Measurements from ENCODE around the gene PCDH8. TPM values are rescaled to one million over a fixed set of nuclear protein-coding genes. Genes with fewer than 3 reads are reported as not detected.

The PCDH8 gene
- total and polyA plus RNA-seq, 8 donors = 0.11 to 0.14 TPM; not detected in 6

DNA sequence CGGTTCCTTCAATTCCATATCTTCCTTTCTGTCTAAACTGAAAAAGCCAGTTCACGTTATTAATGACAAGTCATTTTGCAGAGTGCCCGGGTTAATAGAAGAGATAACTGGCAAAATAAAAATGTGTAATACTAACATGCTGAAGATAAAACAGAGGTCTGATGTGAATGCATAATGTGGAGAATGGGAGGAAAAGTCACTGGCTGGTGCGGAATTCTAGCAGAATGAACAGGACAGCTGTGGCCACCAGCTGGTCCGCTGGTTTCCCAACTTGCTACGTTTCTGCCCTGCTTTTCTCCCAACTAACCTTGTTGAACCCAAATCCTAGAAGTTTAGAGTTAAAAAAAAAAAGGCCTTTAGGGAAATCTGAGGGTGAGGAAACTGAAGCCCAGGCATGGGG, 42.4 kb downstream of the PCDH8 start:
- Histone ChIP-seq H3K27ac (no peak overlapping the region), H3K27me3 (peaks cover 0 to 10% of the 10 kb centered on the region in 2 donors), H3K36me3 (no peaks in the 10 kb centered on the region), H3K4me1 (peaks cover 0 to 9% of the 10 kb centered on the region in 2 donors), H3K4me3 (no peak overlapping the region), H3K9me3 (no peaks in the 10 kb centered on the region)
- intact Hi-C loops (cut with DNase I) = no loop called here
- TF ChIP-seq CTCF (IDR thresholded peaks at IDR 0.05) = no peak
- ATAC-seq = no peak
- no peak for DNase-seq

DNA sequence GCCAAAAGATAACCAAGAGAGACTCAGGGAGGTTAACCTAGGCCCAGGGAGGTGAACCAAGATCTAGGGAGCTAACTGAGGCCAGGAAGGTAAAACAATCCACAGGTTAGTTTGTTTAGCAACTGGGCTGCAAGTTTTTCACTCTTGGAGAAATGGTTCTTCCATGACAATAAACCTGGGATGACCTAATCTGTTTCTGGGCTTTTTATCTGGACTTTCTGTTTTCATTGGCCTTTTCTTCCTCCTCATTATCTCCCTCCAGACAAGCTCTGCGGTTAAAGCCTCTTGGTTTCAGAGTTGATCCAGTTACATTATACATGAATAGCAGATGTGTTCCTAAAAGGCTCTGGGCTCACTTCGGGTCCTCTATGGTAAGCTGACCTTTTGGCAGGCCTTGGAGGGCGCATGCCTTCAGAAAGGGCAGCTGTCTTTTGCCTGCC, 44.2 kb downstream of the PCDH8 start:
- no peak for TF ChIP-seq CTCF (IDR thresholded peaks at IDR 0.05)
- Histone ChIP-seq H3K4me3 (no peak overlapping the region), H3K36me3 (no peaks in the 10 kb centered on the region), H3K4me1 (peaks cover 0 to 1% of the 10 kb centered on the region in 2 donors), H3K27me3 (peaks cover 0 to 10% of the 10 kb centered on the region in 2 donors), H3K27ac (no peak overlapping the region), H3K9me3 (no peaks in the 10 kb centered on the region)
- no peak for ATAC-seq
- DNase-seq = no peak
- intact Hi-C loops (cut with DNase I) = no loop called here

DNA sequence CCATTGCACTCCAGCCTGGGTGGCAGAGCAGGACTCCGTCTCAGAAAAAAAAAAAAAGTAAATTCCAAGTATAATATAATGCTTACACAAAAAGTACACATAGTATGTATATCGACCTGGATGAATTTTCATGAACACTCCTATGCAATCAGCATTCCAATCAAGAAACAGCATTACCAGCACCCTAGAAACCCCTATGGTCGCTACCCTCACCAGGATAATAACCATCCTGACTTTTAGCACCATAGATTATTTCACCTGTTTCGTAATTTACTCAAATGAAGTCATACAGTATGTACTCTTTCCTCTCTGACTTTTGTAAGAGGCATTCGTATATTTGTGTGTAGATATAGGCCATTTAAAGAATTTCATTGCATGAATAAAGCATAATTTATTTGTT, 47.6 kb downstream of the PCDH8 start:
- no peaks in the 10 kb centered on the region for H3K9me3 ChIP-seq
- no peak overlapping the region for H3K4me3 ChIP-seq
- no peak for TF ChIP-seq CTCF (IDR thresholded peaks at IDR 0.05)
- no peaks in the 10 kb centered on the region for H3K4me1 ChIP-seq
- DNase-seq (no peak), ATAC-seq (no peak)
- H3K27me3 ChIP-seq = peaks cover 0 to under 1% of the 10 kb centered on the region in 2 donors
- H3K27ac ChIP-seq = no peak overlapping the region
- intact Hi-C loops (cut with DNase I) = no loop called here
- H3K36me3 ChIP-seq = no peaks in the 10 kb centered on the region

DNA sequence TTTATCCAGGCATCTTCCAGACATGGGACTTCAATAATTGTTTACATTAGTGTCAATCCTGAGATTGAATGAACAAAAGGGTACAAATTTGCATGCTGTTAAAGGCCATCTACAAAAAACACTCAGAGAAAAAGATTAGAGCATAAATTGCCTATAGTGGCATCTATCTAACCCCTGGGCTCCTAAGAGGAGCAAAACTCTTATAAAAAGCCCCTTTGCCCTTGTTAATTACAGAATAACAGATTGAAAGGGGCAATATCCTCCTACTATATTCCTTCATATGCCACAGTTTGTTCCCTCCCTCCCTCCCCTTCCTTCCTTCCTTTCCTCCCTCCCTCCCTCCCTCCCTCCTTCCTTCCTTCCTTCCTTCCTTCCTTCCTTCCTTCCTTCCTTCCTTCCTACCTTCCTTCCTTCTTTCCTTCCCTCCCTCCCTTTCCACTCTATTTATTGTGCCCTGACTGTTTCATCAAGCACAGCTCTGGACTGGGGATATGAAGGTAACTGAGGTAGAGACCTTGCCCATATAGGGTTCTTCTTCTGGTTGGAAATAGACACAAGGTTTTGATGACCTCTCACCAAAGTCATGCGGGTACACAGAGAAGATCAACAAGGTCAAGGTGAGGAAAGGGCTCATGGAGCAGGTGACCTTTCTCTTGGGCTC, 49.5 kb downstream of the PCDH8 start:
- ATAC-seq (no peak), DNase-seq (no peak)
- no peak overlapping the region for H3K4me3 ChIP-seq
- intact Hi-C loops (cut with DNase I) = no loop called here
- TF ChIP-seq CTCF (IDR thresholded peaks at IDR 0.05) = no peak
- H3K4me1 ChIP-seq = no peaks in the 10 kb centered on the region
- no peak overlapping the region for H3K27ac ChIP-seq
- H3K9me3 ChIP-seq = no peaks in the 10 kb centered on the region
- no peaks in the 10 kb centered on the region for H3K36me3 ChIP-seq
- no peaks in the 10 kb centered on the region for H3K27me3 ChIP-seq

DNA sequence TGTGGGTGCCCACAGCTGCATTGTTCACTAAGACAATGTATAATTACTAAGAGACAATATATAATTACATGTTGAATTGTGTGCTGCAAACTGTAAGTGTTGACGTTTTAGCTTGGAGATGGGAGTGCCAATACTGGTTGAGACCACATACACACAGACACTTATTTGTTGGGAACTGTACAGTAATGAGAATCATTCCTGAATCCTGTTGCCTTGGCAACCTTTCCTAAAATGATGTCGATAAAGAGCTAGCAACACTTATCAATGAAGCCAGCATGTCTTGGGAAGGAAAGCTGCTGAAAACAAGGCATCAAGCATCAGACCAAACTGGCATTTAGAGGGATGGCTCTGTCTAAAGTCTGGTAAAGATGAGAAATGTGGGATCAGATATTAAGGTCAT, 51.3 kb downstream of the PCDH8 start:
- DNase-seq (no peak), ATAC-seq (no peak)
- H3K4me1 ChIP-seq = no peaks in the 10 kb centered on the region
- no peaks in the 10 kb centered on the region for H3K27me3 ChIP-seq
- H3K27ac ChIP-seq = no peak overlapping the region
- TF ChIP-seq CTCF (IDR thresholded peaks at IDR 0.05) = no peak
- intact Hi-C loops (cut with DNase I) = no loop called here
- H3K4me3 ChIP-seq = no peak overlapping the region
- H3K36me3 ChIP-seq = no peaks in the 10 kb centered on the region
- no peaks in the 10 kb centered on the region for H3K9me3 ChIP-seq
